Hematopoietic multipotent progenitor cell treated with erythropoietin and hydrocortisone succinate and interleukin-3 and kit ligand, for 6 days (in vitro differentiated cells): ENCODE measurements around the gene NR1H4.
"Not testable (repeated sequence)": the region's sequence is repeated elsewhere in the genome, so short reads cannot be mapped to it uniquely, and the experiment has no call there.

ENCODE experiments used
- DNase-seq: peaks from one replicate; pipeline ENCODE4 v3.0.0-alpha.2; 2015

Gene NR1H4

GRCh38 chr12:100573292-100574186 is 99.9 kb downstream of the NR1H4 start, which contains the start of gene GAS2L3:
Gene GAS2L3, plus strand, starts transcription at chr12:100573684. Its CDS starts 21,221 bp downstream, at chr12:100594905.
- DNase-seq = peak; percentile 90

GRCh38 chr12:100574187-100575074 is 100.8 kb downstream of the NR1H4 start:
- DNase-seq = peak; percentile 39

GRCh38 chr12:100576331-100577036 is 102.8 kb downstream of the NR1H4 start:
- DNase-seq = peak; percentile 41

- no peak for DNase-seq
These were observed 105.3 kb downstream of the NR1H4 start for GRCh38 chr12:100578923-100579322.

GRCh38 chr12:100579844-100580243 is 106.2 kb downstream of the NR1H4 start:
- DNase-seq = peak; percentile 23

GRCh38 chr12:100584256-100584655 is 110.6 kb downstream of the NR1H4 start:
- no peak for DNase-seq

GRCh38 chr12:100591979-100592378 is 118.3 kb downstream of the NR1H4 start:
- DNase-seq = no peak

- no peak for DNase-seq
These were observed 119.8 kb downstream of the NR1H4 start for GRCh38 chr12:100593490-100593889.

GRCh38 chr12:100601626-100602025 is 128.0 kb downstream of the NR1H4 start:
- no peak for DNase-seq

- not testable (repeated sequence) for DNase-seq
These were observed 129.3 kb downstream of the NR1H4 start for GRCh38 chr12:100602997-100603396.

GRCh38 chr12:100608776-100609175 is 135.1 kb downstream of the NR1H4 start:
- peak; percentile 34 for DNase-seq

GRCh38 chr12:100610666-100611430 is 137.2 kb downstream of the NR1H4 start:
- DNase-seq = no peak

GRCh38 chr12:100612606-100613005 is 138.9 kb downstream of the NR1H4 start:
- DNase-seq = peak; percentile 93
